Measurements from ENCODE around the gene ADGRL2. TPM values are rescaled to one million over a fixed set of nuclear protein-coding genes. Genes with fewer than 3 reads are reported as not detected.

ADGRL2 gene
- total RNA-seq, 1 donor from 2014 or later, result 104 TPM

DNA sequence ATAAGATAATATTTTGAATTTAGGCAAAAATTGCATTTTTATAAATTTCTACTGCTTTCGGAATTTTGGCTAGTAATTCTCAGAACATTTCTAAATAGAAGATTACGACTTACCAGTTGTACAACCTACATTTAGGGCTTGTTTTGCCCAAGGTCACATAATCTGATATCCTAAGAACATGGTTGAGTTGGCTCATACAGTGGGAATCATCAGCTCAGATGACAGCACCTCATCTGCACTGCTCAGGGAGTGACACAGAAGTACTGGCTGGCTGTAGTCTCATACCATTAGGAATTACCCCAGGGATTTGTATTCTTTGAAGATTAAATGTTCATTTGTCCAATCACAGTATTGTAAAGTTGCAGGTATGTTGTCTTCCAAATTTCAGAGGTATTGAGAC lies 217.6 kb downstream of the ADGRL2 start:
- no peaks in the 10 kb centered on the region for H3K36me3 ChIP-seq
- no peaks in the 10 kb centered on the region for H3K4me1 ChIP-seq
- intact Hi-C loops (cut with DNase I), result no loop called here
- no peaks in the 10 kb centered on the region for H3K9me3 ChIP-seq
- DNase-seq (no peak), ATAC-seq (no peak)
- H3K27ac ChIP-seq, result no peak overlapping the region
- no peaks in the 10 kb centered on the region for H3K27me3 ChIP-seq
- TF ChIP-seq, protein P1, sequence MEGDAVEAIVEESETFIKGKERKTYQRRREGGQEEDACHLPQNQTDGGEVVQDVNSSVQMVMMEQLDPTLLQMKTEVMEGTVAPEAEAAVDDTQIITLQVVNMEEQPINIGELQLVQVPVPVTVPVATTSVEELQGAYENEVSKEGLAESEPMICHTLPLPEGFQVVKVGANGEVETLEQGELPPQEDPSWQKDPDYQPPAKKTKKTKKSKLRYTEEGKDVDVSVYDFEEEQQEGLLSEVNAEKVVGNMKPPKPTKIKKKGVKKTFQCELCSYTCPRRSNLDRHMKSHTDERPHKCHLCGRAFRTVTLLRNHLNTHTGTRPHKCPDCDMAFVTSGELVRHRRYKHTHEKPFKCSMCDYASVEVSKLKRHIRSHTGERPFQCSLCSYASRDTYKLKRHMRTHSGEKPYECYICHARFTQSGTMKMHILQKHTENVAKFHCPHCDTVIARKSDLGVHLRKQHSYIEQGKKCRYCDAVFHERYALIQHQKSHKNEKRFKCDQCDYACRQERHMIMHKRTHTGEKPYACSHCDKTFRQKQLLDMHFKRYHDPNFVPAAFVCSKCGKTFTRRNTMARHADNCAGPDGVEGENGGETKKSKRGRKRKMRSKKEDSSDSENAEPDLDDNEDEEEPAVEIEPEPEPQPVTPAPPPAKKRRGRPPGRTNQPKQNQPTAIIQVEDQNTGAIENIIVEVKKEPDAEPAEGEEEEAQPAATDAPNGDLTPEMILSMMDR (IDR thresholded peaks at IDR 0.05), result no peak
- no peak overlapping the region for H3K4me3 ChIP-seq

DNA sequence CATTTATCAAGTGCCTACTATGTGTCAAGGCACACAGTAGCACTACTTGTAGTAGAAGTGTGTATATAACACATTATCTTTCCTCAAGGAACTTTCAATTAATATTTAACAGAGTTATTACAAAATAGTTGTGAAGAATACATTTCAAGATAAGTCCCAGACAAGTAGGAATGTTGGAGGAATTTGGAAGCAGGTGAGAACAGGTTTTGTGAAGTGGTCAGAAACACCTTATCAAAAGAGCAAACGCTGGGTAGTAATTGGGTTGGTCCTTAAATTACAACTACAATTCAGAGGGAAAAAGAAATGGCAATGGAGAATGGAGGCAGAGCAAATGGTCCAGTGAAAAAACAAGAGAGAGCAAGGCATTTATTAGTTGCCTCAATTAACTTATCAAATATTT lies 218.8 kb downstream of the ADGRL2 start:
- TF ChIP-seq, protein P1 (IDR thresholded peaks at IDR 0.05), result no peak
- H3K4me1 ChIP-seq, result no peaks in the 10 kb centered on the region
- DNase-seq (no peak), ATAC-seq (peak; percentile 75)
- H3K27ac ChIP-seq, result peak overlapping the region; percentile 14
- no peak overlapping the region for H3K4me3 ChIP-seq
- H3K9me3 ChIP-seq, result no peaks in the 10 kb centered on the region
- H3K27me3 ChIP-seq, result no peaks in the 10 kb centered on the region
- H3K36me3 ChIP-seq, result no peaks in the 10 kb centered on the region
- intact Hi-C loops (cut with DNase I), result no loop called here

DNA sequence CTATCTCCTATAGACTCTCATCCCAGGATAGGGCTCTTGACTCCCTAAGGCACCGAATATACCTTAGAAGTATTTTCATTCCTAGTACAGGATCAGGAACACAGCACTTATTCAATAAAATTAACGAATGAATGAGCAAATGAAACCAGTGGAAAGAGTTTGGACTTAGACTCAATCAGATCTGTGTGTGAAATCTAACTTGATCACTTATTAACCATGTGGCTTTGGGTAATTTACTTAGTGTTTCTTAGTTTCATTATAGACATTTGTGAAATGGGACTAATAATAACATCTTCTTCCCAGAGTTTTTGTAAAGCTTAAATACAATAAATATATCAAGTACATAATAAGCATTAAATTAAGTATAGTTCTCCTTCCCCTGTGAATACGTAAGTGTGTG lies 230.1 kb downstream of the ADGRL2 start:
- no peaks in the 10 kb centered on the region for H3K27me3 ChIP-seq
- no peak overlapping the region for H3K27ac ChIP-seq
- no peak overlapping the region for H3K4me3 ChIP-seq
- intact Hi-C loops (cut with DNase I), result no loop called here
- ATAC-seq, result no peak
- H3K4me1 ChIP-seq, result no peaks in the 10 kb centered on the region
- DNase-seq, result no peak
- H3K36me3 ChIP-seq, result no peaks in the 10 kb centered on the region
- TF ChIP-seq, protein P1 (IDR thresholded peaks at IDR 0.05), result no peak
- H3K9me3 ChIP-seq, result no peaks in the 10 kb centered on the region

GRCh38 chr1:82032068-82032467 lies 231.3 kb downstream of the ADGRL2 start:
- Histone ChIP-seq H3K36me3 (no peaks in the 10 kb centered on the region), H3K27me3 (no peaks in the 10 kb centered on the region), H3K4me1 (no peaks in the 10 kb centered on the region), H3K27ac (no peak overlapping the region), H3K9me3 (no peaks in the 10 kb centered on the region), H3K4me3 (no peak overlapping the region)
- ATAC-seq, result no peak
- DNase-seq, result no peak
- intact Hi-C loops (cut with DNase I), result no loop called here
- TF ChIP-seq, protein P1 (IDR thresholded peaks at IDR 0.05), result no peak

- no peaks in the 10 kb centered on the region for H3K36me3 ChIP-seq
- DNase-seq, result no peak
- TF ChIP-seq, protein P1 (IDR thresholded peaks at IDR 0.05), result no peak
- no peaks in the 10 kb centered on the region for H3K4me1 ChIP-seq
- no peaks in the 10 kb centered on the region for H3K27me3 ChIP-seq
- H3K27ac ChIP-seq, result no peak overlapping the region
- ATAC-seq, result no peak
- no peak overlapping the region for H3K4me3 ChIP-seq
- intact Hi-C loops (cut with DNase I), result no loop called here
- H3K9me3 ChIP-seq, result no peaks in the 10 kb centered on the region
These were observed 234.1 kb downstream of the ADGRL2 start for GRCh38 chr1:82034812-82035211.
